ENCODE results near the gene SYNDIG1. TPM values are rescaled to one million over a fixed set of nuclear protein-coding genes. Genes with fewer than 3 reads are reported as not detected.

The SYNDIG1 gene
- polyA plus RNA-seq, 2 of the 4 experiments (the other 2 are of a cell fraction), result 0.96 to 2.6 TPM

- Histone ChIP-seq H3K4me1 (no peaks in the 10 kb centered on the region), H3K27ac (no peak overlapping the region), H3K9me3 (no peaks in the 10 kb centered on the region), H3K4me2 (no peak overlapping the region), H3K4me3 (no peak overlapping the region)
- ATAC-seq (no peak), DNase-seq (ENCODE audit: low read depth in 1 of 2, low spot score in 1 of 2) (no peak), FAIRE-seq (no peak)
- WGBS (ENCODE audit: missing lambda C conversion rate), result 30% methylated on average over 4 of the region's 4 CpGs
- CTCF ChIA-PET, result interaction anchor here (0.9 kb wide), 1 partner anchor 8 kb away, joined by 3 read pairs; no protein-coding TSS in a partner anchor
- POLR2A ChIA-PET, result no interaction called here
- TF ChIP-seq ZFP36 (IDR thresholded peaks at IDR 0.05; ENCODE audit: borderline replicate concordance, partially characterized antibody) (no peak), EHMT2 (IDR thresholded peaks at IDR 0.05; ENCODE audit: low read depth) (no peak), KDM1A (IDR thresholded peaks at IDR 0.05; ENCODE audit: low read depth) (no peak), NR3C1 (IDR thresholded peaks at IDR 0.05) (no peak), CHD4 (IDR thresholded peaks at IDR 0.05; ENCODE audit: borderline replicate concordance) (no peak), JUN (IDR thresholded peaks at IDR 0.05) (no peak), HDAC2 (IDR thresholded peaks at IDR 0.05) (no peak), RCOR1 (IDR thresholded peaks at IDR 0.05; ENCODE audit: low read depth, low read length) (no peak), RFX5 (IDR thresholded peaks at IDR 0.05) (no peak), PHF8 (IDR thresholded peaks at IDR 0.05; ENCODE audit: borderline replicate concordance, low read depth) (no peak), RARB (CRISPR knock-in tag; IDR thresholded peaks at IDR 0.05) (no peak)
- TF ChIP-seq, protein P1, sequence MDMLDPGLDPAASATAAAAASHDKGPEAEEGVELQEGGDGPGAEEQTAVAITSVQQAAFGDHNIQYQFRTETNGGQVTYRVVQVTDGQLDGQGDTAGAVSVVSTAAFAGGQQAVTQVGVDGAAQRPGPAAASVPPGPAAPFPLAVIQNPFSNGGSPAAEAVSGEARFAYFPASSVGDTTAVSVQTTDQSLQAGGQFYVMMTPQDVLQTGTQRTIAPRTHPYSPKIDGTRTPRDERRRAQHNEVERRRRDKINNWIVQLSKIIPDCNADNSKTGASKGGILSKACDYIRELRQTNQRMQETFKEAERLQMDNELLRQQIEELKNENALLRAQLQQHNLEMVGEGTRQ (IDR thresholded peaks at IDR 0.05), result no peak
- TF ChIP-seq, protein P2, sequence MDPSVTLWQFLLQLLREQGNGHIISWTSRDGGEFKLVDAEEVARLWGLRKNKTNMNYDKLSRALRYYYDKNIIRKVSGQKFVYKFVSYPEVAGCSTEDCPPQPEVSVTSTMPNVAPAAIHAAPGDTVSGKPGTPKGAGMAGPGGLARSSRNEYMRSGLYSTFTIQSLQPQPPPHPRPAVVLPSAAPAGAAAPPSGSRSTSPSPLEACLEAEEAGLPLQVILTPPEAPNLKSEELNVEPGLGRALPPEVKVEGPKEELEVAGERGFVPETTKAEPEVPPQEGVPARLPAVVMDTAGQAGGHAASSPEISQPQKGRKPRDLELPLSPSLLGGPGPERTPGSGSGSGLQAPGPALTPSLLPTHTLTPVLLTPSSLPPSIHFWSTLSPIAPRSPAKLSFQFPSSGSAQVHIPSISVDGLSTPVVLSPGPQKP (IDR thresholded peaks at IDR 0.05; ENCODE audit: low read depth, low read length), result no peak
- TF ChIP-seq, protein P3, sequence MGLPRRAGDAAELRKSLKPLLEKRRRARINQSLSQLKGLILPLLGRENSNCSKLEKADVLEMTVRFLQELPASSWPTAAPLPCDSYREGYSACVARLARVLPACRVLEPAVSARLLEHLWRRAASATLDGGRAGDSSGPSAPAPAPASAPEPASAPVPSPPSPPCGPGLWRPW (IDR thresholded peaks at IDR 0.05), result no peak
Measured at GRCh38 chr20:24420567-24420966, 48.9 kb upstream of the SYNDIG1 start.

- WGBS (ENCODE audit: missing lambda C conversion rate), result 67% methylated on average over 9 of the region's 9 CpGs
- CTCF ChIA-PET, result no interaction called here
- TF ChIP-seq, protein P3 (IDR thresholded peaks at IDR 0.05), result no peak
- TF ChIP-seq PHF8 (IDR thresholded peaks at IDR 0.05; ENCODE audit: borderline replicate concordance, low read depth) (no peak), RAD21 (conservative IDR thresholded peaks at IDR 0.05 in 1 of 2, IDR thresholded peaks at IDR 0.05 in 1 of 2) (no peak), TFCP2L1 (CRISPR knock-in tag; IDR thresholded peaks at IDR 0.05) (no peak), TP53 (CRISPR knock-in tag; IDR thresholded peaks at IDR 0.05) (no peak), RFX5 (IDR thresholded peaks at IDR 0.05) (no peak), RCOR1 (IDR thresholded peaks at IDR 0.05; ENCODE audit: low read depth, low read length) (no peak), HDAC2 (IDR thresholded peaks at IDR 0.05) (no peak), KDM5A (IDR thresholded peaks at IDR 0.05) (no peak), GATA3 (IDR thresholded peaks at IDR 0.05; ENCODE audit: borderline replicate concordance) (no peak), NFE2L2 (conservative IDR thresholded peaks at IDR 0.05; ENCODE audit: low read length) (no peak), FOSL2 (IDR thresholded peaks at IDR 0.05) (no peak), FOSL2 (CRISPR knock-in tag; IDR thresholded peaks at IDR 0.05) (no peak)
- TF ChIP-seq, protein P4, sequence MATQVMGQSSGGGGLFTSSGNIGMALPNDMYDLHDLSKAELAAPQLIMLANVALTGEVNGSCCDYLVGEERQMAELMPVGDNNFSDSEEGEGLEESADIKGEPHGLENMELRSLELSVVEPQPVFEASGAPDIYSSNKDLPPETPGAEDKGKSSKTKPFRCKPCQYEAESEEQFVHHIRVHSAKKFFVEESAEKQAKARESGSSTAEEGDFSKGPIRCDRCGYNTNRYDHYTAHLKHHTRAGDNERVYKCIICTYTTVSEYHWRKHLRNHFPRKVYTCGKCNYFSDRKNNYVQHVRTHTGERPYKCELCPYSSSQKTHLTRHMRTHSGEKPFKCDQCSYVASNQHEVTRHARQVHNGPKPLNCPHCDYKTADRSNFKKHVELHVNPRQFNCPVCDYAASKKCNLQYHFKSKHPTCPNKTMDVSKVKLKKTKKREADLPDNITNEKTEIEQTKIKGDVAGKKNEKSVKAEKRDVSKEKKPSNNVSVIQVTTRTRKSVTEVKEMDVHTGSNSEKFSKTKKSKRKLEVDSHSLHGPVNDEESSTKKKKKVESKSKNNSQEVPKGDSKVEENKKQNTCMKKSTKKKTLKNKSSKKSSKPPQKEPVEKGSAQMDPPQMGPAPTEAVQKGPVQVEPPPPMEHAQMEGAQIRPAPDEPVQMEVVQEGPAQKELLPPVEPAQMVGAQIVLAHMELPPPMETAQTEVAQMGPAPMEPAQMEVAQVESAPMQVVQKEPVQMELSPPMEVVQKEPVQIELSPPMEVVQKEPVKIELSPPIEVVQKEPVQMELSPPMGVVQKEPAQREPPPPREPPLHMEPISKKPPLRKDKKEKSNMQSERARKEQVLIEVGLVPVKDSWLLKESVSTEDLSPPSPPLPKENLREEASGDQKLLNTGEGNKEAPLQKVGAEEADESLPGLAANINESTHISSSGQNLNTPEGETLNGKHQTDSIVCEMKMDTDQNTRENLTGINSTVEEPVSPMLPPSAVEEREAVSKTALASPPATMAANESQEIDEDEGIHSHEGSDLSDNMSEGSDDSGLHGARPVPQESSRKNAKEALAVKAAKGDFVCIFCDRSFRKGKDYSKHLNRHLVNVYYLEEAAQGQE (IDR thresholded peaks at IDR 0.05), result no peak
- TF ChIP-seq, protein P5, sequence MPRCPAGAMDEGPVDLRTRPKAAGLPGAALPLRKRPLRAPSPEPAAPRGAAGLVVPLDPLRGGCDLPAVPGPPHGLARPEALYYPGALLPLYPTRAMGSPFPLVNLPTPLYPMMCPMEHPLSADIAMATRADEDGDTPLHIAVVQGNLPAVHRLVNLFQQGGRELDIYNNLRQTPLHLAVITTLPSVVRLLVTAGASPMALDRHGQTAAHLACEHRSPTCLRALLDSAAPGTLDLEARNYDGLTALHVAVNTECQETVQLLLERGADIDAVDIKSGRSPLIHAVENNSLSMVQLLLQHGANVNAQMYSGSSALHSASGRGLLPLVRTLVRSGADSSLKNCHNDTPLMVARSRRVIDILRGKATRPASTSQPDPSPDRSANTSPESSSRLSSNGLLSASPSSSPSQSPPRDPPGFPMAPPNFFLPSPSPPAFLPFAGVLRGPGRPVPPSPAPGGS (IDR thresholded peaks at IDR 0.05), result no peak
- FAIRE-seq (no peak), DNase-seq (ENCODE audit: low read depth in 1 of 2, low spot score in 1 of 2) (no peak), ATAC-seq (no peak)
- Histone ChIP-seq H3K4me1 (no peaks in the 10 kb centered on the region), H3K9me3 (no peaks in the 10 kb centered on the region), H3K27ac (no peak overlapping the region), H3K4me3 (no peak overlapping the region), H3K4me2 (no peak overlapping the region)
- POLR2A ChIA-PET, result no interaction called here
Measured at GRCh38 chr20:24421071-24421470, 48.4 kb upstream of the SYNDIG1 start.
